HG03378 (cell line): ENCODE measurements around the gene CNOT4.
"Not testable (repeated sequence)": the region's sequence is repeated elsewhere in the genome, so short reads cannot be mapped to it uniquely, and the experiment has no call there.

Experiments used
- ATAC-seq: cut with Tn5 transposase; IDR thresholded peaks from one replicate; pipeline ENCODE4 v1.9.1; 2021; ENCODE audit warnings: mild to moderate bottlenecking, moderate library complexity; ENCODE audit not compliant: unreplicated experiment

Gene CNOT4

DNA sequence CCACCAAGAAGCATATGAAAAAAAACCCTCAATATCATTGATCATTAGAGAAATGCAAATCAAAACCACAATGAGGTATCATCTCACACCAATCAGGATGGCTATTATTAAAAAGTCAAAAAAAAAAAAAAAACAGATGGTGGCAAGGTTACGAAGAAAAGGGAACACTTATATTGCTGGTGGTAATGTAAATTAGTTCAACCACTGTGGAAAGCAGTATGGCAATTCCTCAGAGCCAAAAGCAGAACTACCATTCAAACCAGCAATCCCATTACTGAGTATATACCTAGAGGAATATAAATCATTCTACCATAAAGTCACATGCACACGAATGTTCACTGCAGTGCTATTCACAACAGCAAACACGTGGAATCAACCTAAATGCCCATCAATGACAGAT, 46.0 kb downstream of the CNOT4 start:
- no peak for ATAC-seq

- ATAC-seq, result peak; percentile 62
Measured at GRCh38 chr7:135459951-135460567, 49.8 kb downstream of the CNOT4 start.

- no peak for ATAC-seq
Measured at GRCh38 chr7:135459076-135459475, 50.8 kb downstream of the CNOT4 start.

DNA sequence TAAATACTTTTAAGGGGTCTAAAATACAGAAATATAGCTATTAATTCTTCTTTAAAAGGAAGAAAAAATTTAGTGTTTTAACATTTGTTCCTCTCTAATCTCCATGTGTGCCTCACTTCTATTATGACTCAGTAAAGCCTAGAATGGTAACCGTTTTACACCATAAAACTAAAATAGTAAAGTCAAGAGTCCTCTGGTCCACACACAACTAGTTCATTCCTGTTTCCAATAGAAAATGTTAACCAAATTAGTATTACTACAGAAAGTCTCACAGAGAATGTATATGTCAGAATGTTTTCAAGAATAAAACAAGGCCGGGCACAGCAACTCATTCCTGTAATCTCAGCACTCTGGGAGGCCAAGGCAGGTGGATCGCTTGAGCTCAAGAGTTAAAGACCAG, 55.8 kb downstream of the CNOT4 start:
- ATAC-seq, result peak; percentile 51

DNA sequence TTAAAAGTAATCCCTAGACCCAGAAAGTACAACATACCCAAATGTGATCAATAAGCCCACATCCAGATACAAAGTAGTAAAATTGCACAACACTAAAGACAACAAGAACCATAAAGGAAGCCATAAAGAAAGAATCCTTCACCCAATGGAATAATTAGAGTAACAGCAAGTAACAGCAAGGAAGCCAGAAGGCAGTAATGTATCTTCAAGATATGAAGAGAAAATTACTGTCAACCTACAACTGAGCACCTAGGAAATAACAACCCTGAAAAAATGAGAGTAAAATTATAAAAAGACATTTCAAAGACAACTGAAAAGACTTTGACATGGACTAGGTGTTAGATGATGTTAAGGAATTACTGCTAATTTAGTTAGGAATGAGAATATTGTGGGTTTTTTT, 60.5 kb downstream of the CNOT4 start:
- ATAC-seq, result no peak

DNA sequence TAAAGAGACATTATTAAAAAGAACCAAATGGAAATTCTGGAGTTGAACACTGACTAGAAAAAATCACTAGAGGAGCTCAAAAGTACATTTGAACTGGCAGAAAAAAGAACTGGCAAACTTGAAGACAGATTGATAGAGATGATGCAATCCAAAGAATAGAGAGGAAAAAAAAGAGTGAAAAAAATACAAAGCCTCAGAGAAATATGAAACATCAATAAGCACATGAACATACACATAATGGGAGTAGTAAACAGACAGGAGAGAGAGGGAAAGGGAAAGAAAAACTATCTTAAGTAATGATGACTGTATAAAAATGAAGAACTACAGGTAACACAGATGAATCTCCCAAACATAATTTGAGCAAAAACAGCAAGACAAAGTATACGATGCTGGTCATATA, 61.1 kb downstream of the CNOT4 start:
- ATAC-seq, result no peak

DNA sequence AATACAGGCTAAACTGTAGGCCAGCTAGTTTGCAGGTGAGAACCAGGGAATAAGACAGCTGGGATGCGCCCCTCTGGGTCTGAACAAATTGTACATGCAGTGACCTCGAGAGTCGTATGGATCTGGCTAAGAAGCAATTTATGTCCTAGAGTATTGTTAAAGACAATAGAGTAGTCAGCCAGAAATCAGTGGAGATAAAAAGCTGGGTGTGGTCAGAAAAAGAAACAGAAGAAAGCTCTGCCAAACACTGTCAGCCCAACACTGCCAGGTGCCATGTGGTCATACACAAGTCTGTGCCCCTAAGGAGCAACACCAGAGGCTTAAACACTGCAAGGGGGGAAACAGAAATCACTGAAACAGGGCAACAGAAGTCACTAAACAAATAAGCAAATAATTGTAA, 62.2 kb downstream of the CNOT4 start:
- no peak for ATAC-seq

GRCh38 chr7:135445690-135446089, 64.2 kb downstream of the CNOT4 start:
- no peak for ATAC-seq

DNA sequence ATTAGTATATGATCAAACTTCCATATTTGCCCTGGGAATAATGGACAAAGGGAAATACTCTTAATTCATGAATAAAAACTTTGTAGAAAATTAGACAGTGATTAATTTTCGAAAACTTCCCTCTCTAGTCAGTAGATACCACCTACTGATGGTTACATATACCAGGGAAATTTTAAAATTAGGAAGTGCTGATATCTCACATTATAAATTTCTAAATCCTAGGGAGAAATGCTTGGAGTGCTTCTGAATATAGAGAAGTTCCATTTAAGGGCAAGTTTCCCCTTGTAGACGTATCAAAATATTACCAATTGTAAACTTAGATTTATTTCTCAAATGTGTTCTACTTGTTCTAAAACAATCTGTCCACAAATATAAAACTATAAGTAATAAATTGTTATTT, 64.6 kb downstream of the CNOT4 start:
- ATAC-seq, result not testable (repeated sequence)

- no peak for ATAC-seq
Measured at GRCh38 chr7:135441791-135442190, 68.1 kb downstream of the CNOT4 start.

- ATAC-seq, result no peak
Measured at GRCh38 chr7:135434047-135434446, 75.9 kb downstream of the CNOT4 start.

- no peak for ATAC-seq
Measured at GRCh38 chr7:135430626-135431025, 79.3 kb downstream of the CNOT4 start.

GRCh38 chr7:135428879-135429278, 81.0 kb downstream of the CNOT4 start:
- no peak for ATAC-seq

- no peak for ATAC-seq
Measured at GRCh38 chr7:135428011-135428410, 81.9 kb downstream of the CNOT4 start.

DNA sequence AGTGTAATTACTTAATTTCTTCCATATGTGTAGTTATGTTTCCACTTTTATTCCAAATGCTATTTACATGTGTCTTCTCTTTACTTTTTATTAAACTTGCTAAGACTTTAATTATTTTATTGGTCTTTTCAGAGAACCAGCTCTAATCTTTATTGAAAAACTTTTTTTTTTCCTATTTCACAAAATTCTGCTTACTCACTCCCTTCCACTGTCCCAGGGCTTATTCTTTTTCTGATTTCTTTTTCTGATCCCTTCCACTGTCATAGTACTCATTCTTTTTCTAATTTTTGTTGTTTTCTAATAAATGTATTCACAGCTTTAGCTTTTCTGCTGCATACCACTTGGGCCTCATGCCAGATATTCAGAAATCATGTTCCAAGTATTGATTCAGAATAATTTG, 82.7 kb downstream of the CNOT4 start:
- ATAC-seq, result no peak

- ATAC-seq, result no peak
Measured at GRCh38 chr7:135425036-135425435, 84.9 kb downstream of the CNOT4 start.

GRCh38 chr7:135420786-135421185, 89.1 kb downstream of the CNOT4 start:
- no peak for ATAC-seq

- ATAC-seq, result no peak
Measured at GRCh38 chr7:135416431-135416830, 93.5 kb downstream of the CNOT4 start.

DNA sequence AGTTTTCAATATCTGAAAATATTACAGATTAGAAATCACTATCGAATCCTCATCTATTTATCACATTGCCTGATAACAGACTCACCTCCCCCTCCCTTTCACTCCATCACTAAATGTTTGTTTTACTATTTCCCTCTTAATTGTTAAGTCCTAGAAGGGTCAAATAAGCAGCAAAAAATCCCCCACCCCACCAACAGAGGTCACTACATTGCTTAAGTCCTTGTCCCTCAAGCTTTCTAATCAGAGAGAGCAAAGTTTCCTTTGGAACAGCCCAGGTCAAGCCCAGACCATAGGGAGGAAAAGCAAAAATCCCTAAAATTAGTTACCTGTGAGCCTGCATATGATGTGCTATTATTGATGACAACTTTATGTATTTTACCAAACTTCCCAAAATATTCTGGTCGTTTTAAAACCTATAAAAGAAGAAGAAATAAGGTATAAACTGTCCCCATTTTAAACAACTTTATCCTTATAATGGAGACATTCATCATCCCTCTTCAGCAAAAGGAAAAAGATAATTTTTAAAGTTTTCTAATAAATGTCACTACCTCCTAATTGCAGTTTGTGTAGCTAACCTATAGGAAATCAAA, 95.0 kb downstream of the CNOT4 start:
- ATAC-seq, result no peak

DNA sequence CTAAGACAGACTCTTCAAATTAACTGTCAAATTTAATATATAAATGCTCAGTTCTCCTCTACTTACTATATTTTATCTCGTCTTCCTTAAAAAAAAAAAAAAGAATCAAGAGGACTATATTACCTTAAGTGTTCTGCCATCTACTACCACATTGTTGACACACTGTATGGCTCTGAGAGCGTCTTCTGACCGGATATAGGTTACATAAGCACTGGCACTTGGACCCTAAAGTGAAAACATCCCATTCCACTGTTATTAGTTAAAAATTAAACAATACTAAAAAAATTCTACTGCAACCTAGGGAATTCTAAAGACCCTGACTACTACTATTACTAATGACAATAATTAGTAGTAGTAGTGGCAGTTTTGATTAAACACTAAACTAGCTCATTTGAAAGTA, 95.7 kb downstream of the CNOT4 start:
- no peak for ATAC-seq

- ATAC-seq, result no peak
Measured at GRCh38 chr7:135411098-135411497, 98.8 kb downstream of the CNOT4 start.

DNA sequence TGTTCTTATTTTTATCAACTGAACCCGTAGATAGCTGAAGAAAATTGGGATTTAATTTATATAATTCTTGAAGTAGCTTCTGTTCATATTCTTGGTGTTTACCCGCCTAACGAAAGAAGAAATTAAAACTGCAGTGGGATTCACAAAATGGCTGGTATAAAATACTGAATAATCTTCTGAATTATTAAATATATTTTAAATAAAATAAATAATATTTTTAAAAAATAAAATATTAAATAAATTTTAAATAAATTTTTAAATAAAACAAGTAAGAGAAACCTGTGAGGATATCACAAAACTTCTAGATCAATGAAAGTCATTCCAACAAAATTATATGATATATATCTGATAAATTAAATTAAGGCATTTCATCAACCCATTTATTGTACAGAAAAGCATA, 99.4 kb downstream of the CNOT4 start:
- no peak for ATAC-seq
